GM21423 (cell line): ENCODE data around the gene FAXDC2.
A peak's percentile ranks its signal among the peaks of the same experiment; 100 is the strongest.

ENCODE experiments used
- ATAC-seq: cut with Tn5 transposase; IDR thresholded peaks from one replicate; pipeline ENCODE4 v1.9.1; 2021; ENCODE audit warnings: mild to moderate bottlenecking, moderate library complexity; ENCODE audit not compliant: unreplicated experiment

Gene FAXDC2

GRCh38 chr5:154801083-154801482, 49.3 kb downstream of the FAXDC2 start:
- no peak for ATAC-seq

- ATAC-seq: no peak
Observed at GRCh38 chr5:154800582-154800981, 49.8 kb downstream of the FAXDC2 start.

- ATAC-seq: no peak
Observed at GRCh38 chr5:154797762-154798161, 52.6 kb downstream of the FAXDC2 start.

GRCh38 chr5:154795235-154795596, 55.2 kb downstream of the FAXDC2 start:
- ATAC-seq: no peak

GRCh38 chr5:154794525-154795234, 55.7 kb downstream of the FAXDC2 start:
- ATAC-seq: no peak

- ATAC-seq: no peak
Observed at GRCh38 chr5:154793599-154794524, 56.5 kb downstream of the FAXDC2 start.

- peak; percentile 89 for ATAC-seq
Observed at GRCh38 chr5:154791535-154791934, 58.9 kb downstream of the FAXDC2 start.

- no peak for ATAC-seq
Observed at GRCh38 chr5:154788212-154788611, 62.2 kb downstream of the FAXDC2 start.

GRCh38 chr5:154786414-154786813, 64.0 kb downstream of the FAXDC2 start:
- no peak for ATAC-seq

- no peak for ATAC-seq
Observed at GRCh38 chr5:154784856-154785255, 65.5 kb downstream of the FAXDC2 start.

- ATAC-seq: peak; percentile 51
Observed at GRCh38 chr5:154783774-154784460, 66.5 kb downstream of the FAXDC2 start.

GRCh38 chr5:154782812-154783592, 67.4 kb downstream of the FAXDC2 start:
- ATAC-seq: no peak

- no peak for ATAC-seq
Observed at GRCh38 chr5:154782326-154782725, 68.1 kb downstream of the FAXDC2 start.

GRCh38 chr5:154780128-154780527, 70.3 kb downstream of the FAXDC2 start:
- no peak for ATAC-seq

GRCh38 chr5:154779105-154779504, 71.3 kb downstream of the FAXDC2 start:
- no peak for ATAC-seq

GRCh38 chr5:154778534-154778933, 71.9 kb downstream of the FAXDC2 start:
- no peak for ATAC-seq

- no peak for ATAC-seq
Observed at GRCh38 chr5:154776167-154776566, 74.2 kb downstream of the FAXDC2 start.

- no peak for ATAC-seq
Observed at GRCh38 chr5:154773326-154773725, 77.1 kb downstream of the FAXDC2 start.

- no peak for ATAC-seq
Observed at GRCh38 chr5:154771383-154771901, 79.0 kb downstream of the FAXDC2 start.

GRCh38 chr5:154770111-154770510, 80.3 kb downstream of the FAXDC2 start:
- ATAC-seq: no peak
